ENCODE measurements around the gene HK2.

HK2 gene

GRCh38 chr2:74941284-74941683 lies 107.4 kb downstream of the HK2 start:
- DNase-seq: no peak

- no peak for DNase-seq
Measured at GRCh38 chr2:74942263-74942662, 108.3 kb downstream of the HK2 start.
